ENCODE measurements around the gene SMIM24. TPM values are rescaled to one million over a fixed set of nuclear protein-coding genes. Genes with fewer than 3 reads are reported as not detected.
"Not testable (repeated sequence)": the region's sequence is repeated elsewhere in the genome, so short reads cannot be mapped to it uniquely, and the experiment has no call there.

The SMIM24 gene
- total RNA-seq = 1 to 10 TPM in 1 of 6 donors, not detected in 5; 1.7 TPM

GRCh38 chr19:3480383-3481091 is at the start of gene SMIM24:
TSS of gene SMIM24 (minus strand) at chr19:3480525. CDS start at chr19:3480463, 62 bp downstream.
- peaks cover 0 to 29% (median 10%) of the 10 kb centered on the region in 4 donors for H3K27me3 ChIP-seq
- DNase-seq (peak in 1 of 2 donors; percentile 76), ATAC-seq (ENCODE audit: low FRiP score in 2 of 2) (no peak)
- H3K4me1 ChIP-seq = peaks cover 0 to 16% (median 0%) of the 10 kb centered on the region in 4 donors
- H3K27ac ChIP-seq = no peak within 1 kb of the TSS
- WGBS, 2 donors = 36 to 91% methylated on average over 7 to 26 of the region's 27 CpGs
- TF ChIP-seq POLR2A (IDR thresholded peaks at IDR 0.05) (no peak), POLR2AphosphoS5 (IDR thresholded peaks at IDR 0.05) (no peak), EP300 (IDR thresholded peaks at IDR 0.05) (no peak)
- TF ChIP-seq, protein P1, sequence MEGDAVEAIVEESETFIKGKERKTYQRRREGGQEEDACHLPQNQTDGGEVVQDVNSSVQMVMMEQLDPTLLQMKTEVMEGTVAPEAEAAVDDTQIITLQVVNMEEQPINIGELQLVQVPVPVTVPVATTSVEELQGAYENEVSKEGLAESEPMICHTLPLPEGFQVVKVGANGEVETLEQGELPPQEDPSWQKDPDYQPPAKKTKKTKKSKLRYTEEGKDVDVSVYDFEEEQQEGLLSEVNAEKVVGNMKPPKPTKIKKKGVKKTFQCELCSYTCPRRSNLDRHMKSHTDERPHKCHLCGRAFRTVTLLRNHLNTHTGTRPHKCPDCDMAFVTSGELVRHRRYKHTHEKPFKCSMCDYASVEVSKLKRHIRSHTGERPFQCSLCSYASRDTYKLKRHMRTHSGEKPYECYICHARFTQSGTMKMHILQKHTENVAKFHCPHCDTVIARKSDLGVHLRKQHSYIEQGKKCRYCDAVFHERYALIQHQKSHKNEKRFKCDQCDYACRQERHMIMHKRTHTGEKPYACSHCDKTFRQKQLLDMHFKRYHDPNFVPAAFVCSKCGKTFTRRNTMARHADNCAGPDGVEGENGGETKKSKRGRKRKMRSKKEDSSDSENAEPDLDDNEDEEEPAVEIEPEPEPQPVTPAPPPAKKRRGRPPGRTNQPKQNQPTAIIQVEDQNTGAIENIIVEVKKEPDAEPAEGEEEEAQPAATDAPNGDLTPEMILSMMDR (IDR thresholded peaks at IDR 0.05) = no peak
- no peaks in the 10 kb centered on the region for H3K9me3 ChIP-seq
- H3K36me3 ChIP-seq = no peaks in the 10 kb centered on the region
- no peak within 1 kb of the TSS for H3K4me3 ChIP-seq

DNA sequence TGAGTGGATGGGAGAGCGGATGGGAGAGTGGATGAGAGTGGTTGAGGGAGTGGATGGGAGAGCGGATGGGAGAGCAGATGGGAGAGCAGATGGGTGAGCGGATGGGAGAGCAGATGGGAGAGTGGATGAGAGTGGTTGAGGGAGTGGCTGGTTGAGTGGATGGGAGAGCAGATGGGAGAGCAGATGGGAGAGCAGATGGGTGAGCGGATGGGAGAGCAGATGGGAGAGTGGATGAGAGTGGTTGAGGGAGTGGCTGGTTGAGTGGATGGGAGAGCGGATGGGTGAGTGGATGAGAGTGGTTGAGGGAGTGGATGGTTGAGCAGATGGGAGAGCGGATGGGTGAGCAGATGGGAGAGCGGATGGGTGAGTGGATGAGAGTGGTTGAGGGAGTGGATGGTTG is 49.0 kb upstream of the SMIM24 start:
- not testable (repeated sequence) for H3K4me3 ChIP-seq; DNase-seq; H3K9me3 ChIP-seq; H3K27ac ChIP-seq; H3K27me3 ChIP-seq; H3K4me1 ChIP-seq; ATAC-seq (ENCODE audit: low FRiP score in 2 of 2)
- H3K36me3 ChIP-seq = peaks cover 19 to 76% (median 75%) of the 10 kb centered on the region in 4 donors
- WGBS, 2 donors = 90 to 92% methylated on average over 7 of the region's 7 CpGs

DNA sequence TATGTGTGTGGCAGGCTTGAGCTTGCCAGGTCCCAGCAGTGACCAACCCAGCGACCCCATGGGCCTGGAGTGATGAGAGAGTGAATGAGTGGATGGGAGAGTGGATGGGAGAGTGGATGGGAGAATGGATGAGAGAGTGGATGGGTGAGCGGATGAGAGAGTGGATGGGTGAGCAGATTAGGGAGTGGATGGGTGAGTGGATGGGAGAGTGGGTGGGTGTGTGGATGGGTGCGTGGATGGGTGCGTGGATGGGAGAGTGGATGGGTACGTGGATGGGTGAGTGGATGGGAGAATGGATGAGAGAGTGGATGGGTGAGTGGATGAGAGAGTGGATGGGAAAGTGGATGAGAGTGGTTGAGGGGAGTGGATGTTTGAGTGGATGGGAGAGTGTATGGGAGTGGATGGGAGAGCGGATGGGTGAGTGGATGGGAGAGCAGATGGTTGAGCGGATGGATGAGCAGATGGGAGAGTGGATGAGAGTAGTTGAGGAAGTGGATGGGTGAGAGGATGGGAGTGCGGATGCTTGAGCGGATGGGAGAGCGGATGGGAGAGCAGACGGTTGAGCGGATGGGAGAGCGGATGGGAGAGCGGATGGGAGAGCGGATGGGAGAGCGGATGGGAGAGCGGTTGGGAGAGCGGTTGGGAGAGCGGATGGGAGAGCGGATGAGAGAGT is 48.4 kb upstream of the SMIM24 start:
- no peak for ATAC-seq (ENCODE audit: low FRiP score in 2 of 2)
- peaks cover 19 to 77% (median 76%) of the 10 kb centered on the region in 4 donors for H3K36me3 ChIP-seq
- TF ChIP-seq EP300 (IDR thresholded peaks at IDR 0.05) = no peak
- TF ChIP-seq POLR2AphosphoS5 (IDR thresholded peaks at IDR 0.05) = no peak
- TF ChIP-seq POLR2A (IDR thresholded peaks at IDR 0.05) = no peak
- TF ChIP-seq, protein P1 (IDR thresholded peaks at IDR 0.05) = no peak
- H3K4me1 ChIP-seq = no peaks in the 10 kb centered on the region
- whole genome bisulfite sequencing, 2 donors = 91 to 93% methylated on average over 20 of the region's 20 CpGs
- no peak for DNase-seq
- no peaks in the 10 kb centered on the region for H3K9me3 ChIP-seq
- no peak overlapping the region for H3K4me3 ChIP-seq
- H3K27ac ChIP-seq = no peak overlapping the region
- H3K27me3 ChIP-seq = no peaks in the 10 kb centered on the region

GRCh38 chr19:3528080-3528479 is 47.8 kb upstream of the SMIM24 start:
- no peaks in the 10 kb centered on the region for H3K4me1 ChIP-seq
- no peak overlapping the region for H3K4me3 ChIP-seq
- no peak overlapping the region for H3K27ac ChIP-seq
- H3K9me3 ChIP-seq = no peaks in the 10 kb centered on the region
- no peak for TF ChIP-seq POLR2A (IDR thresholded peaks at IDR 0.05)
- TF ChIP-seq POLR2AphosphoS5 (IDR thresholded peaks at IDR 0.05) = no peak
- WGBS, 2 donors = 92 to 98% methylated on average over 12 to 14 of the region's 14 CpGs
- peaks cover 19 to 77% (median 76%) of the 10 kb centered on the region in 4 donors for H3K36me3 ChIP-seq
- H3K27me3 ChIP-seq = no peaks in the 10 kb centered on the region
- peak in 1 of 2 donors; percentile 36 for DNase-seq
- ATAC-seq (ENCODE audit: low FRiP score in 2 of 2) = no peak

- Histone ChIP-seq H3K9me3 (no peaks in the 10 kb centered on the region), H3K4me1 (no peaks in the 10 kb centered on the region), H3K27me3 (no peaks in the 10 kb centered on the region), H3K36me3 (peaks cover 19 to 76% (median 74%) of the 10 kb centered on the region in 4 donors), H3K27ac (no peak overlapping the region), H3K4me3 (no peak overlapping the region)
- TF ChIP-seq, protein P1 (IDR thresholded peaks at IDR 0.05) = no peak
- no peak for TF ChIP-seq POLR2AphosphoS5 (IDR thresholded peaks at IDR 0.05)
- no peak for TF ChIP-seq POLR2A (IDR thresholded peaks at IDR 0.05)
- TF ChIP-seq EP300 (IDR thresholded peaks at IDR 0.05) = no peak
- ATAC-seq (ENCODE audit: low FRiP score in 2 of 2) (no peak), DNase-seq (peak in 1 of 2 donors; percentile 56)
- WGBS, 2 donors = 95% methylated on average over 19 of the region's 21 CpGs; no CpG with 5 or more reads in 1 of the 2 donors
Measured at GRCh38 chr19:3527238-3527910, 47.0 kb upstream of the SMIM24 start.
